Measurements from ENCODE around the gene MSX1. TPM values are rescaled to one million over a fixed set of nuclear protein-coding genes. Genes with fewer than 3 reads are reported as not detected.

The MSX1 gene
- total RNA-seq, 4 donors from 2014 or later: 1.2 to 4.4 (median 2.5) TPM

DNA sequence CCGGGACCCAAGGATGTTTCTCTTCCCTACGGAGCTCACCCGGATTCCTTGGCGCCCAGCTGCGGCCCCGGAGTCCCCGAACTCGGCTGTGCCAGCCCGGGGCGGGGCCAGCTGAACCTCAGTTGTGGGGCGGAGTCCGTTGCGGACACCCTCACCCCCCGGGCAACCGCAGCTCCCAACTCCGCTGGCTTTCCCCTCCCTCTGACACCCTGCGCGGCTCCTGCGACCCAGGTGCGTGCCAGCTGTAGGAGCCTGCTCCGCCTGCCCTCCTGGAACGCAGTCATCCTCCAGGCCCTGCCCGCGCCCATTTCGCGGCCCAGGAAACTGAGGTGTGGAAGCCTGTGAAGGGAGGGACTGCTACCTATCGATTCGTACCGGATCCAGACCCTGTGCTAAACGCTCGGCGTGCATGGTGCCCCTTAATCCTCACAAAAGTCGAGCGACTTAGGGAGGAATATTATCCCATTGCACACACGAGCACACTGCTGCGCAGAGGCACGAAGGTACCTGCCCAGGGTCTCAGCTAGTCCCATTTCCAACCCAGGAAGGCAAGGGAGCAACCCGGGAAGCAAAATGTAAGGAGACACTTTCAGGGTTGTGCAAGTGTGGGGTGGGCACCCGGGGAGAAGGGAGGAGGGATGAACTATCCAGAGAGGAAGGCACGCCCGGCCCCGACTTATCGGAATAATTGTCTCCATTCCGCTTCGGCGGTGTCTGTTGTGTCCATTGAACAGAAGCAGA, 12.3 kb downstream of the MSX1 start:
- Histone ChIP-seq H3K4me3 (no peak overlapping the region), H3K27me3 (peaks cover 89 to 96% (median 92%) of the 10 kb centered on the region in 3 donors), H3K27ac (no peak overlapping the region), H3K4me1 (peaks cover 0 to 10% of the 10 kb centered on the region in 2 donors), H3K9me3 (no peaks in the 10 kb centered on the region), H3K36me3 (no peaks in the 10 kb centered on the region)
- intact Hi-C loops (cut with DNase I; ENCODE audit: low total_unique reads): no loop called here
- TF ChIP-seq, protein P1, sequence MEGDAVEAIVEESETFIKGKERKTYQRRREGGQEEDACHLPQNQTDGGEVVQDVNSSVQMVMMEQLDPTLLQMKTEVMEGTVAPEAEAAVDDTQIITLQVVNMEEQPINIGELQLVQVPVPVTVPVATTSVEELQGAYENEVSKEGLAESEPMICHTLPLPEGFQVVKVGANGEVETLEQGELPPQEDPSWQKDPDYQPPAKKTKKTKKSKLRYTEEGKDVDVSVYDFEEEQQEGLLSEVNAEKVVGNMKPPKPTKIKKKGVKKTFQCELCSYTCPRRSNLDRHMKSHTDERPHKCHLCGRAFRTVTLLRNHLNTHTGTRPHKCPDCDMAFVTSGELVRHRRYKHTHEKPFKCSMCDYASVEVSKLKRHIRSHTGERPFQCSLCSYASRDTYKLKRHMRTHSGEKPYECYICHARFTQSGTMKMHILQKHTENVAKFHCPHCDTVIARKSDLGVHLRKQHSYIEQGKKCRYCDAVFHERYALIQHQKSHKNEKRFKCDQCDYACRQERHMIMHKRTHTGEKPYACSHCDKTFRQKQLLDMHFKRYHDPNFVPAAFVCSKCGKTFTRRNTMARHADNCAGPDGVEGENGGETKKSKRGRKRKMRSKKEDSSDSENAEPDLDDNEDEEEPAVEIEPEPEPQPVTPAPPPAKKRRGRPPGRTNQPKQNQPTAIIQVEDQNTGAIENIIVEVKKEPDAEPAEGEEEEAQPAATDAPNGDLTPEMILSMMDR (IDR thresholded peaks at IDR 0.05 in 4 of 5, conservative IDR thresholded peaks at IDR 0.05 in 1 of 5): no peak
- TF ChIP-seq POLR2A (IDR thresholded peaks at IDR 0.05): no peak
- ATAC-seq (no peak), DNase-seq (no peak)
- in situ Hi-C loops (cut with MboI; ENCODE audit: low sequenced_read_pairs in 4 of 4): no loop called here

DNA sequence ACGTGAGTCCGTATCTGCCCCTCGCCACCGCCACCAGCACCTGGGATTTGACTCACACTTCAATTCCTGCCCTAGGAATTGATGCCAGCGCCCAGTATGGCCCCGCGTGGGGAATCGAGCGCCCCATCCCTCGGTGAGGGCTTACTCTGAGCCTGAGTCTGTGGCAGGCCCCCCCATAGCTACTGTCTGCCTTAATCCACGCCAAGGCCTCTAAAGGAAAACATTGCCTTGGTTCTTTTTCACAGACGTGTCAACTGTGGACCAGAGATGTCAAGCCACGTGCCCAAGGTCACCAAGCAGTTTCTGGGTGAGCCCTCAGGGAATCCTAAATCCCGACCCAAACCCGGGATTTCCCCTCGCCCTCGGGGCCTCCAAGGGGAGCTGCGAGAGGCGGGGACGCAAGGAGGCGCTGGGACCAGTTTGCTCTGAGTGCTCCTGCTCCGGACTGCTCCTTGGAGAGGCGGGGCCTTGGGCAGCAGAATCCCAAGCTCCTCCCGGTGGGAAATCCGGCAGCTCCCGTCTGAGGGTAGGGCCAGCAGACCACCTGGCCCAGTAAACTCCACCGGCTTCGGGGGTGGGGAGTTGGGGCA, 12.9 kb downstream of the MSX1 start:
- H3K4me3 ChIP-seq: no peak overlapping the region
- peaks cover 85 to 89% (median 85%) of the 10 kb centered on the region in 3 donors for H3K27me3 ChIP-seq
- H3K9me3 ChIP-seq: no peaks in the 10 kb centered on the region
- no peak for TF ChIP-seq POLR2A (IDR thresholded peaks at IDR 0.05)
- TF ChIP-seq, protein P1 (IDR thresholded peaks at IDR 0.05 in 4 of 5, conservative IDR thresholded peaks at IDR 0.05 in 1 of 5): no peak
- ATAC-seq (no peak), DNase-seq (no peak)
- no peak overlapping the region for H3K27ac ChIP-seq
- in situ Hi-C loops (cut with MboI; ENCODE audit: low sequenced_read_pairs in 4 of 4) (no loop called here), intact Hi-C loops (cut with DNase I; ENCODE audit: low total_unique reads) (no loop called here)
- no peaks in the 10 kb centered on the region for H3K36me3 ChIP-seq
- peaks cover 0 to 8% of the 10 kb centered on the region in 2 donors for H3K4me1 ChIP-seq

DNA sequence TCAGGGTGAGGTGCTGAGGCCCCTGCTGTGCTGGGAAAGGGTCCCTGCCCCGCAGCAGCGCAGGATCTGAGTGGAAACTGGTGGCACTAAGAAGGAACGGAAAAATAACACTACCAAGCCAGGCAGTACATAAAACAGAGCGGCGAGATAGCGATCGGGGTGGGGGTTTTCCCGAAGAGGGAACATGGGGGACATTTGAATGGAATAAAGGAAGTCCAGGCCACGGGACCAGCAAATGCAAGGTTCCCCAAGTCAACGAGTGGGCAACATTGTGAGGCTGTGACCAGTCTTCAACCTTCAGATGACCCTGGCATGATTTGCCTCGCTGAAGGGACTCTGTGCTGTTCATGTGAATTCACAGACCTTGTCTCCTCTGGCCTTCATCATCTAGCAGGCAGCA, 13.7 kb downstream of the MSX1 start:
- DNase-seq: no peak
- H3K4me3 ChIP-seq: no peak overlapping the region
- TF ChIP-seq, protein P1 (IDR thresholded peaks at IDR 0.05 in 4 of 5, conservative IDR thresholded peaks at IDR 0.05 in 1 of 5): no peak
- no peak for TF ChIP-seq POLR2A (IDR thresholded peaks at IDR 0.05)
- in situ Hi-C loops (cut with MboI; ENCODE audit: low sequenced_read_pairs in 4 of 4) (no loop called here), intact Hi-C loops (cut with DNase I; ENCODE audit: low total_unique reads) (no loop called here)
- peaks cover 77 to 81% (median 78%) of the 10 kb centered on the region in 3 donors for H3K27me3 ChIP-seq
- peaks cover 0 to 8% of the 10 kb centered on the region in 2 donors for H3K4me1 ChIP-seq
- H3K36me3 ChIP-seq: no peaks in the 10 kb centered on the region
- no peak for ATAC-seq
- H3K27ac ChIP-seq: no peak overlapping the region
- H3K9me3 ChIP-seq: no peaks in the 10 kb centered on the region

DNA sequence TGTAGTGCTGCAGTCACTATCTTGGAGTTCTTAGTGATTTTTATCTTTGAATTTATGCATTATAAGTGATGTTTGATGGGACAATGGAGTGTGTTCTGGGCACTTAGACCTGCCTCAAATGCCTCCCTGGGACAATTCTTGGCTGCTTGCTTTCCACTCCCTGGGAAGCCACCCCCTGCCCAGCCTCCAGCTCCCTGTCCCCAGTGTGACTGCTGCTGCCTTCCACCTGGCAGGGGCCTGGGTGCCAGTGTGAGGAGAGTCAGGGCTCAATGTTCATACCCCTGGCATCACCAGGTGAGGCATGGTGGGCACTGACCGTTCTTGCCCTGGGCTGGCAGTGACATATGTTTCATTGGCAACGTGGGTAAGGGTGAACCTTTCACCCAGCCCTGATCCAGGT, 14.8 kb downstream of the MSX1 start:
- DNase-seq (no peak), ATAC-seq (no peak)
- intact Hi-C loops (cut with DNase I; ENCODE audit: low total_unique reads) (no loop called here), in situ Hi-C loops (cut with MboI; ENCODE audit: low sequenced_read_pairs in 4 of 4) (no loop called here)
- H3K27ac ChIP-seq: no peak overlapping the region
- H3K4me3 ChIP-seq: no peak overlapping the region
- no peaks in the 10 kb centered on the region for H3K36me3 ChIP-seq
- H3K4me1 ChIP-seq: peaks cover 0 to 8% of the 10 kb centered on the region in 2 donors
- H3K27me3 ChIP-seq: peaks cover 67 to 72% (median 70%) of the 10 kb centered on the region in 3 donors
- H3K9me3 ChIP-seq: no peaks in the 10 kb centered on the region
- TF ChIP-seq POLR2A (IDR thresholded peaks at IDR 0.05): no peak
- TF ChIP-seq, protein P1 (IDR thresholded peaks at IDR 0.05 in 4 of 5, conservative IDR thresholded peaks at IDR 0.05 in 1 of 5): no peak
